ENCODE measurements around the gene PGLYRP2. TPM values are rescaled to one million over a fixed set of nuclear protein-coding genes. Genes with fewer than 3 reads are reported as not detected.

Gene PGLYRP2
- polyA plus RNA-seq, 1 of the 3 experiments (the other 2 are of a cell fraction): not detected

GRCh38 chr19:15524781-15525180 lies 45.5 kb upstream of the PGLYRP2 start:
- ChIA-PET POLR2A (no interaction called here), CTCF (no interaction called here)
- no peak for TF ChIP-seq EP300 (IDR thresholded peaks at IDR 0.05; ENCODE audit: borderline replicate concordance in 1 of 2, low read depth in 1 of 2, low read length in 1 of 2)
- no peak for TF ChIP-seq EZH2phosphoT487 (IDR thresholded peaks at IDR 0.05; ENCODE audit: borderline replicate concordance, low read depth)
- TF ChIP-seq CTCF (IDR thresholded peaks at IDR 0.05): no peak
- TF ChIP-seq TAF1 (IDR thresholded peaks at IDR 0.05; ENCODE audit: borderline replicate concordance, low read depth, low read length): no peak
- TF ChIP-seq USF2 (IDR thresholded peaks at IDR 0.05; ENCODE audit: borderline replicate concordance, low read depth, low read length): no peak
- TF ChIP-seq RFX5 (IDR thresholded peaks at IDR 0.05; ENCODE audit: low read length): no peak
- no peak for TF ChIP-seq JUND (IDR thresholded peaks at IDR 0.05)
- no peak for TF ChIP-seq TCF12 (IDR thresholded peaks at IDR 0.05)
- no peak for TF ChIP-seq IRF3 (IDR thresholded peaks at IDR 0.05; ENCODE audit: low read depth, low read length)
- H3K4me1 ChIP-seq (ENCODE audit: control insufficient read depth in 1 of 2, insufficient read depth in 2 of 2, low read depth in 1 of 2, low read length in 1 of 2): no peaks in the 10 kb centered on the region
- H3K27me3 ChIP-seq (ENCODE audit: insufficient read depth): peaks cover 42% of the 10 kb centered on the region; the same call in 1 of the 2 replicates
- H3K27ac ChIP-seq (ENCODE audit: low read depth in 2 of 2, low read length in 1 of 2): no peak overlapping the region
- 4% methylated on average over 3 of the region's 5 CpGs for WGBS (ENCODE audit: low lambda C conversion rate)
- no peaks in the 10 kb centered on the region for H3K9me2 ChIP-seq
- no peak overlapping the region for H2AFZ ChIP-seq (ENCODE audit: low read depth)
- H3F3A ChIP-seq (replicated peaks; ENCODE audit: insufficient read depth): no peaks in the 10 kb centered on the region
- no peaks in the 10 kb centered on the region for H3K36me3 ChIP-seq (replicated peaks in 1 of 2; ENCODE audit: control insufficient read depth in 1 of 2, insufficient read depth in 2 of 2, low read length in 1 of 2)
- no peaks in the 10 kb centered on the region for H4K20me1 ChIP-seq (ENCODE audit: insufficient read depth)
- DNase-seq: no peak
- H3K9ac ChIP-seq: no peak overlapping the region
- H3K4me2 ChIP-seq: no peak overlapping the region
- H3K79me2 ChIP-seq (ENCODE audit: insufficient read depth): no peaks in the 10 kb centered on the region
- H3K4me3 ChIP-seq (ENCODE audit: low read depth in 2 of 2, low read length in 1 of 2): no peak overlapping the region
- H3K9me3 ChIP-seq: no peaks in the 10 kb centered on the region

- POLR2A ChIA-PET: no interaction called here
These were observed 40.2 kb upstream of the PGLYRP2 start for GRCh38 chr19:15519433-15519976.

More at GRCh38 chr19:15519433-15519976, 40.2 kb upstream of the PGLYRP2 start:
- Histone ChIP-seq H3K27ac (ENCODE audit: low read depth in 2 of 2, low read length in 1 of 2) (no peak overlapping the region), H4K20me1 (ENCODE audit: insufficient read depth) (no peaks in the 10 kb centered on the region), H3K9me2 (no peaks in the 10 kb centered on the region), H3K36me3 (replicated peaks in 1 of 2; ENCODE audit: control insufficient read depth in 1 of 2, insufficient read depth in 2 of 2, low read length in 1 of 2) (no peaks in the 10 kb centered on the region), H3K9ac (no peak overlapping the region), H2AFZ (ENCODE audit: low read depth) (no peak overlapping the region), H3K27me3 (ENCODE audit: insufficient read depth) (peaks cover 37% of the 10 kb centered on the region; the same call in 1 of the 2 replicates), H3K4me2 (no peak overlapping the region), H3K4me3 (ENCODE audit: low read depth in 2 of 2, low read length in 1 of 2) (no peak overlapping the region), H3K79me2 (ENCODE audit: insufficient read depth) (no peaks in the 10 kb centered on the region), H3F3A (replicated peaks; ENCODE audit: insufficient read depth) (no peaks in the 10 kb centered on the region), H3K4me1 (ENCODE audit: control insufficient read depth in 1 of 2, insufficient read depth in 2 of 2, low read depth in 1 of 2, low read length in 1 of 2) (no peaks in the 10 kb centered on the region), H3K9me3 (no peaks in the 10 kb centered on the region)
- CTCF ChIA-PET: no interaction called here
- no peak for DNase-seq
- WGBS (ENCODE audit: low lambda C conversion rate): 0% methylated on average over 6 of the region's 6 CpGs
- no peak for TF ChIP-seq GABPA (IDR thresholded peaks at IDR 0.05; ENCODE audit: low read depth)
- no peak for TF ChIP-seq USF1 (IDR thresholded peaks at IDR 0.05; ENCODE audit: borderline replicate concordance, low read depth)
- TF ChIP-seq FOXJ3 (CRISPR knock-in tag; IDR thresholded peaks at IDR 0.05): no peak
- TF ChIP-seq CHD2 (IDR thresholded peaks at IDR 0.05; ENCODE audit: low read length, partially characterized antibody): no peak
- TF ChIP-seq FOXM1 (IDR thresholded peaks at IDR 0.05; ENCODE audit: low read depth): no peak
- TF ChIP-seq TCF12 (IDR thresholded peaks at IDR 0.05): no peak
- TF ChIP-seq NRF1 (IDR thresholded peaks at IDR 0.05; ENCODE audit: low read depth, low read length): no peak

Measured in SK-N-SH (cell line).